Measurements from ENCODE around the gene TRRAP.

Gene TRRAP

DNA sequence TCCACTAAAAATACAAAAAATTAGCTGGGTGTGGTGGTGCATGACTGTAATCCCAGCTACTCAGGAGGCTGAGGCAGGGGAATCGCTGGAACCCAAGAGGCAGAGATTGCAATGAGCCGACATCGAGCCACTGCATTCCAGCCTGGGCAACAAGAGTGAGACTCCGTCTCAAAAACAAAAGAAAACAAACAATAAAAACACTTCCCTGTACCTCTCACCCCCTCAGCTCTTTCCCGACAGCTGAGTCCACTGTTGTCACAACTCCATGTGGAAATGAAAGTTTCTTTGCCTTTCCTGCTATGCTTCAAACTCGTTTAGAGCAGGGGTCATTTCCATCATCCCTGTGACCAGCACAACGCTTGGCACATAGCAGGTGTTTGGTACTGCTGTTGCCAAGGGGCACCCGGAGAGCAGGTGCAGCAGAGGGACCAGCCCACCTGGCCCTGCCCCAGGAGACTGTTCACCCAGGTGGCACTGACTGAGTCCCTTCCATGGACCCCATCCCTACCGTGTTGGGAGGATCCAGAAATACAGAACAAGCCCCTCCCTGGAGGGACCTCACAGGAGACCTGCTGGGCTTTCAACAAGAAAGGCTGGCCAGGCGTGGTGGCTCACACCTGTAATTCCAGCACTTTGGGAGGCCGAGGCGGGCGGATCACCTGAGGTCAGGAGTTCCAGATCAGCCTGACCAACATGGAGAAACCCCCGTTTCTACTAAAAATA, 13.4 kb upstream of the TRRAP start:
- TF ChIP-seq ZNF747 (tag by site-specific recombination; IDR thresholded peaks at IDR 0.05) (no peak), ZNF133 (tag by site-specific recombination; IDR thresholded peaks at IDR 0.05) (no peak), ZNF2 (tag by site-specific recombination; IDR thresholded peaks at IDR 0.05) (no peak), ZIC2 (tag by site-specific recombination; IDR thresholded peaks at IDR 0.05) (no peak), ZNF16 (tag by site-specific recombination; IDR thresholded peaks at IDR 0.05; ENCODE audit: low read depth) (no peak), ZNF544 (tag by site-specific recombination; IDR thresholded peaks at IDR 0.05) (no peak), ZNF658 (tag by site-specific recombination; IDR thresholded peaks at IDR 0.05) (no peak), GLI4 (tag by site-specific recombination; IDR thresholded peaks at IDR 0.05) (no peak), ZBTB48 (tag by site-specific recombination; IDR thresholded peaks at IDR 0.05) (no peak), ZBTB20 (tag by site-specific recombination; IDR thresholded peaks at IDR 0.05) (no peak), ZNF292 (tag by site-specific recombination; IDR thresholded peaks at IDR 0.05; ENCODE audit: borderline replicate concordance, low read depth) (no peak), ZNF132 (tag by site-specific recombination; IDR thresholded peaks at IDR 0.05; ENCODE audit: borderline replicate concordance) (no peak), WT1 (tag by site-specific recombination; IDR thresholded peaks at IDR 0.05) (no peak)
- TF ChIP-seq, protein P1, sequence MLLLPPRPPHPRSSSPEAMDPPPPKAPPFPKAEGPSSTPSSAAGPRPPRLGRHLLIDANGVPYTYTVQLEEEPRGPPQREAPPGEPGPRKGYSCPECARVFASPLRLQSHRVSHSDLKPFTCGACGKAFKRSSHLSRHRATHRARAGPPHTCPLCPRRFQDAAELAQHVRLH (tag by site-specific recombination; IDR thresholded peaks at IDR 0.05) = no peak
- TF ChIP-seq, protein P2, sequence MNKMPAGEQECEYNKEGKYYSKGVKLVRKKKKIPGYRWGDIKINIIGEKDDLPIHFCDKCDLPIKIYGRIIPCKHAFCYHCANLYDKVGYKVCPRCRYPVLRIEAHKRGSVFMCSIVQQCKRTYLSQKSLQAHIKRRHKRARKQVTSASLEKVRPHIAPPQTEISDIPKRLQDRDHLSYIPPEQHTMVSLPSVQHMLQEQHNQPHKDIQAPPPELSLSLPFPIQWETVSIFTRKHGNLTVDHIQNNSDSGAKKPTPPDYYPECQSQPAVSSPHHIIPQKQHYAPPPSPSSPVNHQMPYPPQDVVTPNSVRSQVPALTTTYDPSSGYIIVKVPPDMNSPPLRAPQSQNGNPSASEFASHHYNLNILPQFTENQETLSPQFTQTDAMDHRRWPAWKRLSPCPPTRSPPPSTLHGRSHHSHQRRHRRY (tag by site-specific recombination; IDR thresholded peaks at IDR 0.05) = no peak
- TF ChIP-seq, protein P3, sequence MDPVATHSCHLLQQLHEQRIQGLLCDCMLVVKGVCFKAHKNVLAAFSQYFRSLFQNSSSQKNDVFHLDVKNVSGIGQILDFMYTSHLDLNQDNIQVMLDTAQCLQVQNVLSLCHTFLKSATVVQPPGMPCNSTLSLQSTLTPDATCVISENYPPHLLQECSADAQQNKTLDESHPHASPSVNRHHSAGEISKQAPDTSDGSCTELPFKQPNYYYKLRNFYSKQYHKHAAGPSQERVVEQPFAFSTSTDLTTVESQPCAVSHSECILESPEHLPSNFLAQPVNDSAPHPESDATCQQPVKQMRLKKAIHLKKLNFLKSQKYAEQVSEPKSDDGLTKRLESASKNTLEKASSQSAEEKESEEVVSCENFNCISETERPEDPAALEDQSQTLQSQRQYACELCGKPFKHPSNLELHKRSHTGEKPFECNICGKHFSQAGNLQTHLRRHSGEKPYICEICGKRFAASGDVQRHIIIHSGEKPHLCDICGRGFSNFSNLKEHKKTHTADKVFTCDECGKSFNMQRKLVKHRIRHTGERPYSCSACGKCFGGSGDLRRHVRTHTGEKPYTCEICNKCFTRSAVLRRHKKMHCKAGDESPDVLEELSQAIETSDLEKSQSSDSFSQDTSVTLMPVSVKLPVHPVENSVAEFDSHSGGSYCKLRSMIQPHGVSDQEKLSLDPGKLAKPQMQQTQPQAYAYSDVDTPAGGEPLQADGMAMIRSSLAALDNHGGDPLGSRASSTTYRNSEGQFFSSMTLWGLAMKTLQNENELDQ (tag by site-specific recombination; IDR thresholded peaks at IDR 0.05; ENCODE audit: low read depth) = no peak
- TF ChIP-seq, protein P4, sequence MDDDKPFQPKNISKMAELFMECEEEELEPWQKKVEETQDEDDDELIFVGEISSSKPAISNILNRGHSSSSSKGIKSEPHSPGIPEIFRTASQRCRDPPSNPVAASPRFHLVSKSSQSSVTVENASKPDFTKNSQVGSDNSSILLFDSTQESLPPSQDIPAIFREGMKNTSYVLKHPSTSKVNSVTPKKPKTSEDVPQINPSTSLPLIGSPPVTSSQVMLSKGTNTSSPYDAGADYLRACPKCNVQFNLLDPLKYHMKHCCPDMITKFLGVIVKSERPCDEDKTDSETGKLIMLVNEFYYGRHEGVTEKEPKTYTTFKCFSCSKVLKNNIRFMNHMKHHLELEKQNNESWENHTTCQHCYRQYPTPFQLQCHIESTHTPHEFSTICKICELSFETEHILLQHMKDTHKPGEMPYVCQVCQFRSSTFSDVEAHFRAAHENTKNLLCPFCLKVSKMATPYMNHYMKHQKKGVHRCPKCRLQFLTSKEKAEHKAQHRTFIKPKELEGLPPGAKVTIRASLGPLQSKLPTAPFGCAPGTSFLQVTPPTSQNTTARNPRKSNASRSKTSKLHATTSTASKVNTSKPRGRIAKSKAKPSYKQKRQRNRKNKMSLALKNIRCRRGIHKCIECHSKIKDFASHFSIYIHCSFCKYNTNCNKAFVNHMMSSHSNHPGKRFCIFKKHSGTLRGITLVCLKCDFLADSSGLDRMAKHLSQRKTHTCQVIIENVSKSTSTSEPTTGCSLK (tag by site-specific recombination; IDR thresholded peaks at IDR 0.05) = no peak
- ChIA-PET CTCF (interaction anchor here (0.6 to 0.7 kb wide), 2 partner anchors 15 to 31 kb away, joined by 3 to 5 read pairs; no protein-coding TSS in a partner anchor), POLR2A (interaction anchor here (0.6 kb wide), 1 partner anchor 1860 kb away, joined by 4 read pairs; no protein-coding TSS in a partner anchor)
- Histone ChIP-seq H3K36me3 (ENCODE audit: control insufficient read depth in 2 of 2, insufficient read depth in 1 of 2, low read length in 2 of 2) (no peaks in the 10 kb centered on the region), H3K9me3 (ENCODE audit: control insufficient read depth, insufficient read depth, low read depth, low read length) (no peaks in the 10 kb centered on the region), H3K27ac (ENCODE audit: extremely low read depth, low read depth, low read length) (no peak overlapping the region), H3K4me1 (ENCODE audit: control insufficient read depth, insufficient read depth, low read length) (peaks cover 3% of the 10 kb centered on the region; the same call in 1 of the 2 replicates), H3K4me3 (ENCODE audit: low read depth, low read length) (no peak overlapping the region)

DNA sequence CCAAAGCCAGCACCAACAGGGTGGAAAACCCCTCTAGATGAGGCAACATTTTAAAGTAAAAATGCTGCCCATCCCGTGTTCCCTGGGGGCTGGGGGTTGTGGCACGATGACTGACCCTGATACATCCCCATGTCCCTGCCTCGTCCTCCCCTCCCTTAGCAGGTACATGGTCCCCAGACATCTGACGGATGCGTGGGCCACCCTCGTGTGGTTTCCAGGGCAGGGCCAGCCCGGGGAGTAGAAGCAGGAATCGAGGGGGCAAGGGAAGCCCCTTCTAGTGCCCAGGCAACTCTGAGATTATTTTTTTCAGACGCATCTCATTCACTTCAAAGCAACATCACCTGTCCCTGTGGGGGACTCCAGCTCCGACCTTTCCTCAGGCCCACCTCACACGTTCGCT, 12.0 kb upstream of the TRRAP start:
- ChIA-PET CTCF (interaction anchor here (0.6 to 1.6 kb wide), 3 partner anchors 25 to 444 kb away, joined by 3 to 6 read pairs (median 5); no protein-coding TSS in a partner anchor), POLR2A (no interaction called here)
- Histone ChIP-seq H3K4me1 (ENCODE audit: control insufficient read depth, insufficient read depth, low read length) (peaks cover 3% of the 10 kb centered on the region; the same call in 1 of the 2 replicates), H3K9me3 (ENCODE audit: control insufficient read depth, insufficient read depth, low read depth, low read length) (no peaks in the 10 kb centered on the region), H3K4me3 (ENCODE audit: low read depth, low read length) (no peak overlapping the region), H3K36me3 (ENCODE audit: control insufficient read depth in 2 of 2, insufficient read depth in 1 of 2, low read length in 2 of 2) (no peaks in the 10 kb centered on the region), H3K27ac (ENCODE audit: extremely low read depth, low read depth, low read length) (no peak overlapping the region)
- TF ChIP-seq ZNF658 (tag by site-specific recombination; IDR thresholded peaks at IDR 0.05) = no peak
- TF ChIP-seq ZNF169 (tag by site-specific recombination; IDR thresholded peaks at IDR 0.05) = no peak
- no peak for TF ChIP-seq ZNF2 (tag by site-specific recombination; IDR thresholded peaks at IDR 0.05)
- TF ChIP-seq HOXA7 (CRISPR knock-in tag; IDR thresholded peaks at IDR 0.05; ENCODE audit: borderline replicate concordance) = no peak
- no peak for TF ChIP-seq ZNF133 (tag by site-specific recombination; IDR thresholded peaks at IDR 0.05)
- TF ChIP-seq ZNF701 (tag by site-specific recombination; IDR thresholded peaks at IDR 0.05) = no peak
- no peak for TF ChIP-seq ZNF10 (tag by site-specific recombination; IDR thresholded peaks at IDR 0.05)
- TF ChIP-seq ZNF558 (tag by site-specific recombination; IDR thresholded peaks at IDR 0.05) = no peak
- no peak for TF ChIP-seq ZBTB7A (tag by site-specific recombination; IDR thresholded peaks at IDR 0.05; ENCODE audit: low read depth)
- TF ChIP-seq, protein P5, sequence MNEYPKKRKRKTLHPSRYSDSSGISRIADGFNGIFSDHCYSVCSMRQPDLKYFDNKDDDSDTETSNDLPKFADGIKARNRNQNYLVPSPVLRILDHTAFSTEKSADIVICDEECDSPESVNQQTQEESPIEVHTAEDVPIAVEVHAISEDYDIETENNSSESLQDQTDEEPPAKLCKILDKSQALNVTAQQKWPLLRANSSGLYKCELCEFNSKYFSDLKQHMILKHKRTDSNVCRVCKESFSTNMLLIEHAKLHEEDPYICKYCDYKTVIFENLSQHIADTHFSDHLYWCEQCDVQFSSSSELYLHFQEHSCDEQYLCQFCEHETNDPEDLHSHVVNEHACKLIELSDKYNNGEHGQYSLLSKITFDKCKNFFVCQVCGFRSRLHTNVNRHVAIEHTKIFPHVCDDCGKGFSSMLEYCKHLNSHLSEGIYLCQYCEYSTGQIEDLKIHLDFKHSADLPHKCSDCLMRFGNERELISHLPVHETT (tag by site-specific recombination; IDR thresholded peaks at IDR 0.05) = no peak
- no peak for TF ChIP-seq KLF7 (tag by site-specific recombination; IDR thresholded peaks at IDR 0.05; ENCODE audit: borderline replicate concordance)
- no peak for TF ChIP-seq BCL11A (tag by site-specific recombination; IDR thresholded peaks at IDR 0.05; ENCODE audit: low read depth)

Data from HEK293 (cell line).